Measurements from ENCODE around the gene RPS23.

DNA sequence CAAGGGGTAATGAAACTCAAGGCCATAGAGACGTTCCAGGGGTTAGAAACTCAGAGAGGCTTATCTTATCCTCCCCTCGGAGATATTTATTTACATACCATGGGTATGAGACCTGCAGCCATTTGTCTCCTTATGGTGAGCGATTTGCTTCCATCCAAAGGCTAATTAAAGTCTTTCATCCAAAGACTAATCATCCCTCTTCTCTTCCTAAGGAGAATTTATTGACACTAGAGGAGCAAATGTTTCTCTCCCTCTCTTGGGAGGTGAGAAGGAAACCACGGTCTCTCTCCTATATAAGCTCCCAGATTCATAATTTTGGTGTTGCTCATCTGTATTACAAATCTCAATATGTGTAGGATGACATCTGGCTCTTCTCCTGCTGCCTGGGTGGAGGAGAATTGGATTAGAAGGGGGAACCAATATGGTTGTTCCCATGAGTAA lies 31.0 kb upstream of the RPS23 start:
- TF ChIP-seq, protein P1, sequence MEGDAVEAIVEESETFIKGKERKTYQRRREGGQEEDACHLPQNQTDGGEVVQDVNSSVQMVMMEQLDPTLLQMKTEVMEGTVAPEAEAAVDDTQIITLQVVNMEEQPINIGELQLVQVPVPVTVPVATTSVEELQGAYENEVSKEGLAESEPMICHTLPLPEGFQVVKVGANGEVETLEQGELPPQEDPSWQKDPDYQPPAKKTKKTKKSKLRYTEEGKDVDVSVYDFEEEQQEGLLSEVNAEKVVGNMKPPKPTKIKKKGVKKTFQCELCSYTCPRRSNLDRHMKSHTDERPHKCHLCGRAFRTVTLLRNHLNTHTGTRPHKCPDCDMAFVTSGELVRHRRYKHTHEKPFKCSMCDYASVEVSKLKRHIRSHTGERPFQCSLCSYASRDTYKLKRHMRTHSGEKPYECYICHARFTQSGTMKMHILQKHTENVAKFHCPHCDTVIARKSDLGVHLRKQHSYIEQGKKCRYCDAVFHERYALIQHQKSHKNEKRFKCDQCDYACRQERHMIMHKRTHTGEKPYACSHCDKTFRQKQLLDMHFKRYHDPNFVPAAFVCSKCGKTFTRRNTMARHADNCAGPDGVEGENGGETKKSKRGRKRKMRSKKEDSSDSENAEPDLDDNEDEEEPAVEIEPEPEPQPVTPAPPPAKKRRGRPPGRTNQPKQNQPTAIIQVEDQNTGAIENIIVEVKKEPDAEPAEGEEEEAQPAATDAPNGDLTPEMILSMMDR (conservative IDR thresholded peaks at IDR 0.05), result no peak
- no peak for TF ChIP-seq ZFX (IDR thresholded peaks at IDR 0.05)

All from C4-2B (cell line).